ENCODE results near the gene MAP4K3.

The MAP4K3 gene

DNA sequence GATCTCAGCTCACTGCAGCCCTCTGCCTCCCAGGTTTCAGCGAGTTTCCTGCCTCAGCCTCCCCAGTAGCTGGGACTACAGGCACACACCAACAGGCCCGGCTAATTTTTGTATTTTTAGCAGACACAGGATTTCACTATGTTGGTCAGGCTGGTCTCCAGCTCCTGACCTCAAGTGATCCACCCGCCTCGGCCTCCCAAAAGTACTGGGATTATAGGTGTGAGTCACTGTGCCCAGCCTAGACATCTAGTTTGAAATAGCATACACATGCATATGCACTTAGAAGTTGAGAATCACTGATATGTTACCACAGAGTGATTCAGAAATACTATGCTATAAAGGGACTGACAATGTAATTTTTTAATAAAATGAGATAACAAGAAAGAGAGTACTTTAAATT is 123.5 kb downstream of the MAP4K3 start:
- no peak for DNase-seq (ENCODE audit: low read depth)

DNA sequence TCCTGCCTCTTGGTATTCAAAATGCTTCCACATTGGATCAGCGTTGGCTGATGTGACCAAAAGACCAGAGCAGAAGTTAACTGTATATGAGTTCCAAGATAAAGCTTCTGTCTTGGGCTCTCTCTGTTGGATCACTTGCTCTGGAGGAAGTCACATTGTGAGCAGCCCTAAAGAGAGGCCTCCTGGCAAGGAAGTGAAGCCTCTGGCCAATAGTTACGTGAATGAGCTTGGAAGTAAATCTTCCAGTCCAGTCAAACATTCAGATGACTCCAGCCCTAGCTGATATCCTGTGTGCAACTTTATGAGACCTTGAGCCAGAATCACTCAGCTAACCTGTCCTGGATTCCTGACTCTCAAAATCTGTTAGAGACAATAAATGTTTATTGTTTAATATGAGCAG is 125.6 kb downstream of the MAP4K3 start:
- TF ChIP-seq, protein P1, sequence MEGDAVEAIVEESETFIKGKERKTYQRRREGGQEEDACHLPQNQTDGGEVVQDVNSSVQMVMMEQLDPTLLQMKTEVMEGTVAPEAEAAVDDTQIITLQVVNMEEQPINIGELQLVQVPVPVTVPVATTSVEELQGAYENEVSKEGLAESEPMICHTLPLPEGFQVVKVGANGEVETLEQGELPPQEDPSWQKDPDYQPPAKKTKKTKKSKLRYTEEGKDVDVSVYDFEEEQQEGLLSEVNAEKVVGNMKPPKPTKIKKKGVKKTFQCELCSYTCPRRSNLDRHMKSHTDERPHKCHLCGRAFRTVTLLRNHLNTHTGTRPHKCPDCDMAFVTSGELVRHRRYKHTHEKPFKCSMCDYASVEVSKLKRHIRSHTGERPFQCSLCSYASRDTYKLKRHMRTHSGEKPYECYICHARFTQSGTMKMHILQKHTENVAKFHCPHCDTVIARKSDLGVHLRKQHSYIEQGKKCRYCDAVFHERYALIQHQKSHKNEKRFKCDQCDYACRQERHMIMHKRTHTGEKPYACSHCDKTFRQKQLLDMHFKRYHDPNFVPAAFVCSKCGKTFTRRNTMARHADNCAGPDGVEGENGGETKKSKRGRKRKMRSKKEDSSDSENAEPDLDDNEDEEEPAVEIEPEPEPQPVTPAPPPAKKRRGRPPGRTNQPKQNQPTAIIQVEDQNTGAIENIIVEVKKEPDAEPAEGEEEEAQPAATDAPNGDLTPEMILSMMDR (IDR thresholded peaks at IDR 0.05; ENCODE audit: control insufficient read depth, extremely low read depth, insufficient read depth): no peak
- DNase-seq (ENCODE audit: low read depth): no peak
- no peak overlapping the region for H3K4me3 ChIP-seq (ENCODE audit: low read depth, low read length)

More for the DNA sequence above, 123.5 kb downstream of the MAP4K3 start:
- H3K4me3 ChIP-seq (ENCODE audit: low read depth, low read length): no peak overlapping the region
- TF ChIP-seq, protein P1 (IDR thresholded peaks at IDR 0.05; ENCODE audit: control insufficient read depth, extremely low read depth, insufficient read depth): no peak

DNA sequence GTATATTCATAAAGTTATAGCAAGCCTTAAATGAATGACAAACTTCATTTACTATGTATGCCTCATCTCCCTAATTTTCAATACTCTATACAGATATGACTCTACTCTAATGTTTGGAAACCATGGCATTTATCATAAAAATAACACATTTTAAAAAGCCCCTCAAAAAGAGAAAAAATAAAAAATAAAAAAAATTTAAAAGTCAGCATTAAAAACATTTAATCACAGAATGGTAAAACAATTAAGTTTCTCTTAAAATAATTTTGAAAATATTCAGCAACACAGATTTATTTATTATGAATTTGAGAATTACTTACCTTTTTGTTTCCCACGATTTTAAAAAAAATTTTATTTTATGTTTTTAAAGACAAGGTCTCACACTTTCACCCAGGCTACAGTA is 128.3 kb downstream of the MAP4K3 start:
- TF ChIP-seq, protein P1 (IDR thresholded peaks at IDR 0.05; ENCODE audit: control insufficient read depth, extremely low read depth, insufficient read depth): no peak
- DNase-seq (ENCODE audit: low read depth): no peak

DNA sequence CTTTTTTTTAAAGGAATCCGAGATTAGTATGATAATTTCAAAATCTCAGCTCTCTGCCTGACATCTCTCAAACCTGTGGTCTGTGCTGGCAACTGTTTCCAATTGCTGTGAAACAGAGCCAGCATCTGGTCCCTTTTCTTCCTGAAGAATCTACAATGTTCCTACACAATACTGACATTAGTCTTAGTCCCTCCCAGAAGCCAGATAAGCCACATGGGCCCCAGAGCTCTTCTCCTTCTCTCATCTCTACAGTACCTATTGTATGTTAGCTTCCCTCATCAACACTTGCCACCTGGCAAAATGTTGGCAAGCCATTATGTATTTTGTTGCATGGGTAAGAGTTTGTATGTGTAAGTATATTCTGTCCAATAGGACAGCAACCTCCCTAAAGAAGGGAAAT is 130.5 kb downstream of the MAP4K3 start:
- TF ChIP-seq, protein P1 (IDR thresholded peaks at IDR 0.05; ENCODE audit: control insufficient read depth, extremely low read depth, insufficient read depth): no peak
- no peak overlapping the region for H3K4me3 ChIP-seq (ENCODE audit: low read depth, low read length)
- DNase-seq (ENCODE audit: low read depth): no peak

More for the DNA sequence above, 128.3 kb downstream of the MAP4K3 start:
- no peak overlapping the region for H3K4me3 ChIP-seq (ENCODE audit: low read depth, low read length)

DNA sequence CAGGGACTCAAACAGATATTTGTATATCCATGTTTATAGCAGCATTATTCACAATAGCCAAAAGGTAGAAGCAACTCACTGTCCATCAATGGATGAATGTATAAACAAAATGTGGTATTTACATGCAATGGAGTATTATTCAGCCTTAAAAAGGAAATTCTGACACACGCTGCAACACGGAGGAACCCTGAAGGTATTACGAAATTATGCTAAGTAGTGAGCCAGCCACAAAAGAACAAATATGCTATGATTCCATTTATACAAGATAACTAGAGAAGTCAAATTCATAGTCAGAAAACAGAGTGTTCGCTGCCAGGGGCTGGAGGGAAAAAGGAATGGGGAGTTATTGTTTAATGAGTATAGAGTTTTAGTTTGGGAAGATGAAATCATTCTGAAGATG is 132.4 kb downstream of the MAP4K3 start:
- no peak overlapping the region for H3K4me3 ChIP-seq (ENCODE audit: low read depth, low read length)
- DNase-seq (ENCODE audit: low read depth): no peak
- TF ChIP-seq, protein P1 (IDR thresholded peaks at IDR 0.05; ENCODE audit: control insufficient read depth, extremely low read depth, insufficient read depth): no peak

DNA sequence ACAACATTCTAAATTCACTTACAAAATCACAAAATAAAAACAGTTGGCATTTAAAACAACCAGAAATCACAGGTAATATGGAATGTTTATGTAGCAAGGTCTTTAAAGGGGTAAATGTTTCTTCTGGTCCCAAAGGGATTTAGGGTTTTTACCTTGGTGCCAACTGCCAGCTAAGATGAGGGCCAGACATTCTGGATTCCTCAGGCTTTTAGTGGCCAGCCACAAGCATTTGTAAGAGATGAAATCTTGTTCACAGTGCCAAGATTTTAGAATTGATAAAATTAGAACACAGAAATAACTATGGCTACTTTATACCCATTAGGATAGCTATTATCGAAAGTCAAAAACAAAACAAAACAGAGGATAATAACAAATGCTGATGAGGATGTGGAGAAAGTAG is 132.9 kb downstream of the MAP4K3 start:
- no peak overlapping the region for H3K4me3 ChIP-seq (ENCODE audit: low read depth, low read length)
- DNase-seq (ENCODE audit: low read depth): no peak
- TF ChIP-seq, protein P1 (IDR thresholded peaks at IDR 0.05; ENCODE audit: control insufficient read depth, extremely low read depth, insufficient read depth): no peak

DNA sequence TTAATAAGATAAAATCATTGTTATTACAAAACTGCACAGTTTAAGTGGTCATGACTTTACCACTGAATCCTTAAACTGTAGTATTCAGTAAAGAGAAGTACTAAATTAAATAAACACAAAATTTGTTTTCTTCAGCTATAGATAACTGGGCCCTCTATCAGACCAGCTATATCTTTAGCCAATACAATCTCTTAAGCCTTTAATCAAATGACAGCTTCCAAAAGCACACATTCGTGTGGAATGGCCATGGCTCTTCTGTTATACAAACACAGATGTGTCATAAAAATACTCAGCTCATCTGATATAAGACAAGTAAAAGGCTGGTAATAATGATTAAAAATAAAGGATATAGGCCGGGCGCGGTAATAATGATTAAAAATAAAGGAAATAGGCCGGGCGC is 135.7 kb downstream of the MAP4K3 start:
- no peak for DNase-seq (ENCODE audit: low read depth)
- no peak overlapping the region for H3K4me3 ChIP-seq (ENCODE audit: low read depth, low read length)
- TF ChIP-seq, protein P1 (IDR thresholded peaks at IDR 0.05; ENCODE audit: control insufficient read depth, extremely low read depth, insufficient read depth): no peak

Data from LNCaP clone FGC (cell line).